T follicular helper cell (primary cell): ENCODE measurements around the gene TPRA1.
"Not testable (repeated sequence)": the region's sequence is repeated elsewhere in the genome, so short reads cannot be mapped to it uniquely, and the experiment has no call there.

Experiments used
- DNase-seq: peaks from one replicate; pipeline ENCODE4 v3.0.0-alpha.2; 2020; ENCODE audit warnings: low read depth

TPRA1 gene

DNA sequence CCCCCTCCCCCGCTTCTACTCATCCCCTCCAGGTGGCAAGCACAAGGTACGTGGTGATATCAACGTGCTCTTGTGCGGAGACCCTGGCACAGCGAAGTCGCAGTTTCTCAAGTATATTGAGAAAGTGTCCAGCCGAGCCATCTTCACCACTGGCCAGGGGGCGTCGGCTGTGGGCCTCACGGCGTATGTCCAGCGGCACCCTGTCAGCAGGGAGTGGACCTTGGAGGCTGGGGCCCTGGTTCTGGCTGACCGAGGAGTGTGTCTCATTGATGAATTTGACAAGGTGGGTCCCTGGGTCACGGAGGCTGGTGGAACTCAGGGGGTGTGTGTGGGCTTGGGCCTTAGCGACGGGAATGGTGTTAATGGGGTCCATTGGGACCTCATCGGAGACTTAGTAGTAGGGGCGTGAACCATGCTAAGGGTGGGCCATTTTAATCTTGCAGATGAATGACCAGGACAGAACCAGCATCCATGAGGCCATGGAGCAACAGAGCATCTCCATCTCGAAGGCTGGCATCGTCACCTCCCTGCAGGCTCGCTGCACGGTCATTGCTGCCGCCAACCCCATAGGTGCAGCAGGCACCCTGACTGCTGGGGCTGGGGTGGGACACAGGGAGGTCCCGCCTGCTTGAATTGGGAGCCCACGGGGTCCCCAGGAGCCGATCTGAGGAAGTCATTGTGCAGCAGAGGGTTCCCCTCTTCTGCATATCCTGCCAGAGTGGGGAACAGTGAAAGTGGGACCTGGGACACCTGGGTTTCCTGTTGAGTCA, 26.5 kb upstream of the TPRA1 start:
- no peak for DNase-seq

DNA sequence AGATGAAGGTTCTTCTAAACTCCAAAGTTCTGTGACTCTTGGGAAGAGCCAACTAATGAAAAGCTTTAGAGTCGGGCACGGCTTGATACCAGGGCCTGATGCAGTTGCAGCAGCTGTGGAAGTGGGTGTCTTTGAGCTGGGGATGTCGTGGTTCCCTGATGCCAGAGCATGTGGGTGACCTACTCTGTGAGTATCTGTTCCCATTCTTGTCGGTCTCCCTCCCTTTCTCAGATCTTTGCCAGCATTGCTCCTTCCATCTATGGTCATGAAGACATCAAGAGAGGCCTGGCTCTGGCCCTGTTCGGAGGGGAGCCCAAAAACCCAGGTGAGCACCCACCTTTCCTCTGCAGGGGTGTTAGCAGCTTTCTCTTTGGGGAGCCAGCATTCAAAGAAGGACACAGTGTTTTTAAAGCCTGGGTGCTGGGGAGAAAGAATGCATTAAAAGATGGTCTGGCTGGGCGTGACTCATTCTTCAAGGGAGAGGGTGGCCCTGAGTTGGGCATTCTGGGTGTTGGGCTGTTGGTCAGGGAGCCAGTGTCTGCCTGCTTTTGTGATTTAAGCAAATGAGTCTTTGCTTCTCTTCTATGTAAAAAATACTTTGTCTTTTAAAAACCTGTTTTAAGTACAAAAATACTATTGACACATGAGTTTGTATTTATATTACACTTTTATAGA, 25.2 kb upstream of the TPRA1 start:
- no peak for DNase-seq

DNA sequence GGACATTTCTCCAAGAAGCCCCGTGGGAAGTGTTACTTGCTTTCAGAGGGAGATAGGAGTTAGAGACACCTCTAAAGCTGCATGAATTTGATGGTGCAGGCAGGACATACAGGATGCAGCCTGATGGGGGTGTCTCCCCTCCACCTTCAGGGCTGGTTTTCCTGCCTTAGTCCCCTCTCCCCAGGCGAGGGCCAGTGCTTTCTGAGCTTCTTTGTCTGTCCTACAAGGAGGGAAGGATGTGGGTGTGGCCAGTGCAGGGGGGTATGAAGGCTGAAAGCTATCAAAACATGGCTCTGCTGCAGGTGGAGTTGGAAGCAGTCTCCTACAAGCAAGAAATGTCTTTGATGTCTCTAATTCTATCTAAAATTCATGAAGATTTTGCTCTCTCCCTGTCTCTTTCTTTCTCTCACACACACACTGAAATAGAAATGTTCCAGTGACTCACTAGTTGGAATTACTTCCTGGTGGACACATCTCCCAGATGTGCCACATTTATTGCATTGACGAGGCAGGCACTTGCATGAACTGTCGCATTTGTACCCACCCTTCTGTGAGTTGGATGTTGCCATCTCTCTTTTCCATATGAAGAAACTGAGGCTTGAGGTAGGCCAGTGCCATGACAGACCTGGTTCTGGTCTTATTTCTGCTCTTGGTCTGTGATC, 24.5 kb upstream of the TPRA1 start:
- DNase-seq, result no peak

DNA sequence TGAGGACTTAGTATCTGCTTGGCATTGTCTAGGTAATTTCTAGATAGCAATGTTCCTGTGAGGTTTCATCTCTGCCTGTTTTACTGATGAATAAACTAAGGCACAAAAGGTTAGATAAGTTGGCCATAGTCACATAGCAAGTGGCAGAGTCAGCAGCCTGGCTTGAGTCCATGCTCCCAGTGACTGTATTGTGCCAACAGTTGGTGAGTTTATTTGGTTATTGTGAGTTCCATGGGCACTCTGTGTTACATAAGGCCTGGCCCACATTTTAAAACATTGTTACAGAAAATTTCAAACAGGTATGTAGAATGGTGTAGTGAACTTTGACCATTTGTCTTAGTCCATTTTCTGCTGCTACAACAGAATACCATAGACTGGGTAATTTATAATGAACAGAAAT, 22.9 kb upstream of the TPRA1 start:
- DNase-seq, result no peak

DNA sequence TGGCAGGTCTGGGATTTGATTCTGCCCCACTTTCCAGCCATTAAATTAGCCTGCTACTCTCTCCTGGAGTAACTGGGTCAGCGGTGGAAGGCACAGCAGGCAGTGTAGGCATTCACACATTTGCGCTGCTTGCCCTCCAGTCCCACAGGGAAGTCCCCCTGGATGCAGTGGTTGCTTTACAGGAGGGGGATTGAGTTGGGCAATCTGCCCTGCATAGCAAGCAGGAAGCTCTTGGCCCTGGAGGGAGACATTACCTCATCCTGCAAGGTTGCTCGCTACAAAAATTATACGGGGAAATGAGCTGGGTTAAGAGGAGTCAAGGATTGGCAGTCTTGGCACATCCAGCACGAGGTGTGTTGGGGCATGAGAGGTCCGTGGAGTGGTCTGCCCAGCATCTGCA, 22.4 kb upstream of the TPRA1 start:
- DNase-seq, result no peak

DNA sequence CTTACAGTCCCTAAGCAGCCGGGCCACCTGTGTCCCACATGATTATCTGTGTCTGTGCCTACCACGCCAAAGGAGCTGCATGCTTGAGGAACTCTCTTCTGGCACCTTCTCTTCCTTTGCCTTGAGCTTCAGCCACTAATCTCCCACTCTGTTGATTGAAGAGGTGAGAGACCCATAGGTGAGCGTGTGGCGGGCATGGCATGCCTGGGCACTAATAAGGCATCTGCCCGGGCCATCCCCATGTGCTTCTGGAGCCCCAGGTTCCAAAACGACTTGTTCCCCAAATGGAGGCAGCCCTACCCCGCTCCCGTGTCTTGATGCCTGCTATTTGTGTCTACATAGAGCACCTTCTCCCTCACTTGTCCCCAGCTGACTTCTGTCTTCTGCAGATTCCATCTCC, 20.7 kb upstream of the TPRA1 start:
- no peak for DNase-seq

DNA sequence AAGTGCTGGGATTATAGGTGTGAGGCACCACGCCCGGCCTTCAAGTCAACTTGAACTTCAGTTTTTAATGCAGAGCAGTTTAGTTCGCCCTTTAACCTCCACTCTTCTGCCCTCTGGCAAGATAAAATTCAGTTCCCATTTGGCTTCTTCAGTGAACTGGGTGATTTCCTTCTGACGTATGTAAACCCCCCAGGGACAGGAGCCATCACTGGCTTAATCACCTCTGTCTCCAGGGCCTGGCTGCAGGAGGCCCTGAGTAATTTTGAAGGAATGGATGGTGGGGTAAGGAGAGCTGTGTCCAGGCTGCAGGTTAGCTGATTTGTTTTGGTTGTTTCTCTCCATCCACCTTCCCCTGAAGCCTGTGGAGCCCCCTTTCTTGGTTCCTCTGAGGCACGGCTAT, 19.6 kb upstream of the TPRA1 start:
- DNase-seq, result no peak

DNA sequence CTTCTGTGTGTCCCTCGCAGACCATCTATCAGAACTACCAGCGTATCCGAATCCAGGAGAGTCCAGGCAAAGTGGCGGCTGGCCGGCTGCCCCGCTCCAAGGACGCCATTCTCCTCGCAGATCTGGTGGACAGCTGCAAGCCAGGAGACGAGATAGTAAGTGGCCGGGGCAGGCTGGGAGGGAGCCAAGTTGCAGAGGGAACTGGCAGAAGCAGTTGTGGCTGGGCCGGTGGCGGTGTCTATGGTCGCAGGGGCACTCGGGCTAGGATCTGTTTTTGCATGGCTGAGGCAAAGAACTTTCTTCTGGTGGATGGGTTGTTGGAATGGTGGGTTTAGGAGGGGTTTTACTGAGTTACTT, 17.8 kb upstream of the TPRA1 start:
- DNase-seq, result no peak

DNA sequence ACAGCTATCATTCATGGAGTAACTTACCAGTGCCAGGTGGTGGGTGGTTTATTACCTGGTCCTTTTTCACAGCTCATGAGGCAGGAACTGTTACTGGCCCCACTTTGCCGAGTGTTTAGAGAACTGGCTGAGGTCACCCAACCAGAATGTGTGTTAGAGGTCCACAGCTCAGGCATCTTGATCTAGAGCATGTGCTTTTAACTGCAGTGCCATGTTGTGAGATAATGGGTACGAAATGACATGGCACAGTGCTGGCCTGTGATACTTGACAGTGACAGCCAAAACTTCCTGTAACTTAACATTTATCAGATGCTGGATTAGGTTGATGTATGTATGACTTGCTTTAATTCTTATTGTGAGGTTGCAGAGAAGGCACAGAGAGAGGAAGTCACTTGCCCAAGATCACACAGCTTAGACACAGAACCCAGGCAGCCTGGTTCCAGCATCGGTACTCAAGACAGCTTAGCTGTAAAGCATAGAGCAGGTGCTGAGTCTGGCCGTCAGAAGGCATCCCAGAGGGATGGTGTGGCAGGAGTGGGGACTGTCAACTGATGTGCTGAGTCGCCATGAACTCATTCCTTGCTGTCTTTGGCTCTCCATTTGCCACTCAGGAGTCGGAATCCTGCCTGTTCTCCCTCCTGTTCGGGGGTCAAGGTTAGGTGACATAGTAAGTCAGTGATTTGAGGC, 17.3 kb upstream of the TPRA1 start:
- DNase-seq, result no peak

DNA sequence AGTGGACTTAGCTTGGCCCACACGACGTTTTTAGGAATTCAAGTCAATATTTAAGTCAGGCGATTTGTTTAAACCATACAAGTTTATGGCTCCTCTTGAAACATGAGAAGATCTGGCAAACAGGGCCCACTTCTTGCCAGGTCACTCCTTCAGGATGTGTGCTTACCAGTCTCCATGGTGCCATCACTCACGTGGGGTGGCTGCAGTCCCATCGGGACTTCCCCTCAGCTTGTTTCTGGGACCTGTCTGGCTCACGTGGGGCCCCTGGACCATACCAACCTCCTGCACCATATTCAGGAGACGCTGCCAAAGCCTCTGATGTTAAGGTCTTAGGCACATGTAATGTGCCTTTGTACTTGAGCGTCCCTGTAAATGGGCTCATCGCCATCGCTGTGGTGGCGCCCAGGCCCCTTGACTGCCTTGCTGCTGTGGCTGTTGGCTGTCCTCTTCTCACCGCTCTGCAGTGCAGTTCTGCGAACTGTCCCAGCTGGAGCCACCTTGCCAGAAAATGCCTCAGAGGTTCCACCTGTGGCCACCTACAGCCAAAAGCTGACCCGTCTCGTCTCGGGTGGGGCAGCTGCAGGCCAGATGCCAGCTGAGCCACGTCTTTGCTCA, 16.6 kb upstream of the TPRA1 start:
- no peak for DNase-seq

DNA sequence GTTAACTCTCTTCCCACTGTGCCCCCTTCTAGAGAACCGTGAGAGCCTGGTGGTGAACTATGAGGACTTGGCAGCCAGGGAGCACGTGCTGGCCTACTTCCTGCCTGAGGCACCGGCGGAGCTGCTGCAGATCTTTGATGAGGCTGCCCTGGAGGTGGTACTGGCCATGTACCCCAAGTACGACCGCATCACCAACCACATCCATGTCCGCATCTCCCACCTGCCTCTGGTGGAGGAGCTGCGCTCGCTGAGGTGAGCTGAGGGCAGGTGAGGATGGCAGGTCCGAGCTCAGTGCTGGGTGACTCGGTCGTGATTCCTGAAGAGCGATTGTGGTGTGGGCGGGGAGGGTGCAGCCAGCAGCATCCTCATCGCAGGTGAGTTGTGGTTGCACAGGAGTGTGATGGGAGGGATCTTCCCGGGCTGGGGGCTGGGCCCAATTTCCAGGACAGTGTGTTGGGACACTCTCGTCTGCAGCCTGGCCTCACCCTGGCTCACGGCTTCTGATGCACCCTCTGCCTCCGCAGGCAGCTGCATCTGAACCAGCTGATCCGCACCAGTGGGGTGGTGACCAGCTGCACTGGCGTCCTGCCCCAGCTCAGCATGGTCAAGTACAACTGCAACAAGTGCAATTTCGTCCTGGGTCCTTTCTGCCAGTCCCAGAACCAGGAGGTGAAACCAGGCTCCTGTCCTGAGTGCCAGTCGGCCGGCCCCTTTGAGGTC, 15.7 kb upstream of the TPRA1 start:
- no peak for DNase-seq

DNA sequence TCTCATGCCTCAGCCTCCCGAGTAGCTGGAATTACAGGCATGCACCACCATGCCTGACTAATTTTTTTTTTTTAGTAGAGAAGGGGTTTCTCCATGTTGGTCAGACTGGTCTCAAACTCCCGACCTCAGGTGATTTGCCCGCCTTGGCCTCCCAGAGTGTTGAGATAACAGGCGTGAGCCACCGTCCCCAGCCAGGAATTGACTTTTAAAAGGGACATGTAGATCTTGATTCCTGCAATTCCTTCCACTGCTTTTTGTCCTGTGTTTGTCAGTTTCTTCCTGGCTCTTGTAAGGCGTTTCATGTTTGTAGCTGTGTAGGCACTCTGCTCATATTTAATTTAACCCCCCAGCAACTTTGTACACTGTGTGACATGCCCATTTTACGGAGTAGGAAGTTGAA, 15.0 kb upstream of the TPRA1 start:
- DNase-seq, result not testable (repeated sequence)

DNA sequence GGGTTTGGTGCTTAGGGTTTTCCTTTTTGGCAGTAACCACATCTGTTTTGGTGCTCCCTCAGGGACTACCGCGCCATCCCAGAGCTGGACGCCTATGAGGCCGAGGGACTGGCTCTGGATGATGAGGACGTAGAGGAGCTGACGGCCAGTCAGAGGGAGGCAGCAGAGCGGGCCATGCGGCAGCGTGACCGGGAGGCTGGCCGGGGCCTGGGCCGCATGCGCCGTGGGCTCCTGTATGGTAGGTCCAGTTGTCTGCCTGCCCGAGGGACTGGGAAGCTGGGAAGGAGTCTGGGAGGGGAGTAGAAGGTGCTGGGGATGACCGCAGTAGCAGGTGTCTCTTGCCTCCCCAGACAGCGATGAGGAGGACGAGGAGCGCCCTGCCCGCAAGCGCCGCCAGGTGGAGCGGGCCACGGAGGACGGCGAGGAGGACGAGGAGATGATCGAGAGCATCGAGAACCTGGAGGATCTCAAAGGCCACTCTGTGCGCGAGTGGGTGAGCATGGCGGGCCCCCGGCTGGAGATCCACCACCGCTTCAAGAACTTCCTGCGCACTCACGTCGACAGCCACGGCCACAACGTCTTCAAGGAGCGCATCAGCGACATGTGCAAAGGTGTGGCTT, 14.1 kb upstream of the TPRA1 start:
- no peak for DNase-seq

DNA sequence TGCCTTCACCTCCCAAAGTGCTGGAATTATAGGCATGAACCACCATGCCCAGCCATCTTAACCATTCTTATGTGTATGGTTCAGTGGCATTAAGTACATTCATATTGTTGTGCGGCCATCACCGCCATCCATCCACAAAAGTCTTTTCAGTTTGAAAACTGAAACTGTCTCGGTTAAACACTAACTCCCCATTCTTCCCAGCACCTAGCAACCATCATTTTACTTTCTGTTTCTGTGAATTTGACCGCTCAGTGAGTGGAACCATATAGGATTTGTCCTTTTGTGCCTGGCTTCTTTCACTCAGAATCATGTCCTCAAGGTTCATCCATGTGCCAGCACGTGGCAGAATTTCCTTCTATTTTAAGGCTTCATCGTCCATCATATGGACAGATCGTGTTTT, 13.5 kb upstream of the TPRA1 start:
- DNase-seq, result no peak

DNA sequence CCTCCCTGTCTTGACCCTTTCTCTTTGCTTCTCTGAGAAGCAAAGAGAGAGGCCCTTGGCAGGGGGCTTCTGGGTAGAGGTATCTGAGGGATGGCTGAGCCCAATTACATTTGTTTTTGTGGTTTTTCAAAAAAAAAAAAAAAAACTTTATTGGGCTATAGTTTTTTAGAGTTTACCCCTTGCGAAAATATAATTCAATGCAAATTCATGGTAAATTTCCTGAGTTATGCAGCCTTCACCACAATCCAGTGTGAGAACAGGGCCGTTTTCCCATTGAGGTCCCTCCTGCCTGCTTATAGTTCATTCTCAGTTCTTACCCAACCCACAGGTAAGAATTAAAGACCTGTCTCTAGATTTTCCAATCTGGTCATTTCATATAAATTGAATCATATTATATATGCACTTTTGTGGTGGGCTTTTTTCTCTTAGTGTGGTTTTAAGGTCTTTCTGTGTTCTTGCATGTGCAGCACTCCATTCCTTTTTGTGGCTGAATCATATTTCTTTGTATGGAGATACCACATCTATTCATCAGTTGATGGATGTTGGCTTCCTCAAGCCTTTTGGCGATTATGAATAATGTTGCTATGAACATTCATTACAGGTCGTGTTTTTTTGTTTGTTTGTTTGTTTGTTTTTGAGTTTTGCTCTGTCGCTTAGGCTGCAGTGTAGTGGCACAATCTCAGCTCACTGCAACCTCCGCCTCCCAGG, 10.4 kb upstream of the TPRA1 start:
- DNase-seq, result no peak

DNA sequence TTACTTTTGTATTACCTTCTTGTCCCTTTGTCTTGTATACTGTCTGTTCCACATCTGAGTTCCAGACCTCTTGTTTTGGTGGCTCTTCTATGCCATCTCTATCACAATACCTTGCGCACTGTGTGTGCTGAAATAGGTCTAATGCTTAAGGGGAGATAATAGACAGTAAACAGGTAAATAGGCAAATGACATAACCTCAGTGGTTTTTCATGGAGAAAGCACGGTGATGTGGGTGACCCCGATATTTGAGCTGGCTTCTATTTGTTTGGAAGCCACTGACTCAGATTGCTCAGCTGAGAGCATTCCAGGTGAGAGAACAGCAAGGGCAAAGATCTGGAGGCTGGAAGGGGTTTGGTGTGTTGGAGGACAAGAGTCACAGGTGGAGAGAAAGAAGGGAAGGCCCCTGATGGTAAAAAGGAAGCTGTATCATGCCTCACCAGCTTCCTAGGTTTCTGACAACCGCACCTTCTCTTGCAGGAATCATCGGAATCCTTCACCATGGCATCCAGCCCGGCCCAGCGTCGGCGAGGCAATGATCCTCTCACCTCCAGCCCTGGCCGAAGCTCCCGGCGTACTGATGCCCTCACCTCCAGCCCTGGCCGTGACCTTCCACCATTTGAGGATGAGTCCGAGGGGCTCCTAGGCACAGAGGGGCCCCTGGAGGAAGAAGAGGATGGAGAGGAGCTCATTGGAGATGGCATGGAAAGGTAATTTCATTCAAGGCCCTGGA, 8.5 kb upstream of the TPRA1 start:
- no peak for DNase-seq

DNA sequence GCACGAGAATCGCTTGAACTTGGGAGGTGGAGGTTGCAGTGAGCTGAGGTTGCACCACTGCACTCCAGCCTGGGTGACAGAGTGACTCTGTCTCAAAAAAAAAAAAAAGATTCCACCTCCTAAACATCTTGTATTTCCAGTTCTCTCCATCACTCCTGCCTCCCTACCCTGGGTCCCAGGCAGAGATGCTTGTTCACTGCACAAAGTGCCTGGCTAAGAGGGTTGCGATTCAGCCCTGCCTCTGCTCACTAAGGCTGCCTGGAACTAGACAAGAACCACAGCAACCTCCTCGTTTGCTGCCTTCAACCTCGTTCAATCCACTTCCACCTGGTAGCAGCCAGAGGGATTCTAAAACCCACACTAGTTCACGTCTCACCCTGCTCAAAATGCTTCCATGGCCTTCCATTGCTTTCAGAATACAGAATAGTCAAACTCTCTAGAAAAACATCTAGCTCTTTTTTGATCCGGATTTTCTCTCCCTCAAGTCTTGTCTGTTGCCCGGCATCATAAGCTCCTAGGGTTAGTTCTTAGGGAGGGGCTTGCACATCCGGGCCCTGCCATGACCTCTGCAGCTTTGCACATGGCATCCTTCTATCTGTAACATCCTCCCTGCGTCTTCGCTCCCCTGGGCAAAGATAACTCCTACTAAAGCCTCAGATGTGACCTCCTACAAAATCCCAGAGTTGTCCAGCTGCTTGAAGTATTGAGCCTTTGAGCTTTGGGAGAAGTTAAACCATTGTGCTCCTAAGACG, 6.7 kb upstream of the TPRA1 start:
- no peak for DNase-seq

DNA sequence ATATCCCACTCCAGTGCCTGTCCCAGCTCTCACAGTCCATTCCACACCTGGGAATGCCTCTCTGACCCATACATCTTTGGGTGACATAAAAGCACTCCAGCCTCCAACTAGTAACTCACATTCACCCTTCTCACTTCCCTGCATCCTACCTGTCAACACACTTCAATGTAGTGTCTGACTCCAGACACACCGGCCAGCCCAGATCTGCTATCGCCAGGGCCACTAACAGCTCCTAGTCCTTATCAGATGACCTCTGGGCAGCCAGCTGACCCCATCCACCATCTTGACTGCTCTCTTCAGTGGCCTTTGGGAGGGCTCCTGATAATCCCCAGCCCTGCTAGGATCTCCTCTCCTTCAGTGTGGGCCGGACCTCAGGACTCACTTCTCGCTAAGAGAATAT, 4.8 kb upstream of the TPRA1 start:
- no peak for DNase-seq

DNA sequence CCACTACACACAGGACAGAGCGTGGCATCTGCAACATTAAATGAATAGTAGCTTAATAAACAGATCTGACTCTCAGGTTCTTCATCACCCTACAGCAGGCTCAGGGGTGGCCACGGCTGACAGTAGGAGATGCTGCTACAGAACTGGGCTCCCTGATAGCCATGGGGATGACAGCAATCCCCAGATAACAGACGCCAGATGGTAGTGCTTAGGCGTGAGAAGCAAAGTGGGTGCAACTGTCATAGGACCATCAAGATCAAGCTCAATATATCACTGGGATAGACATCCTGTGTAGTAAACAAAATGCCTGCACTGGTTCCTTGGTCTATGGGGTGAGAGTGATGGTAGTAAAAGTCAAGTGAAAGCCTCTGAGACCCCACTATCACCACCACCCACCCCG, 2.6 kb upstream of the TPRA1 start:
- DNase-seq, result no peak
